Neuronal stem cell (in vitro differentiated cells): ENCODE data around the gene PCK1.

ENCODE experiments used
- DNase-seq: peaks from one replicate; pipeline ENCODE4 v3.0.0-alpha.2; 2013; ENCODE audit warnings: low spot score
- H2AFZ ChIP-seq: one replicate; pipeline ENCODE4 v1.6.1; 2013; ENCODE audit warnings: mild to moderate bottlenecking, low read length, inconsistent platforms
- H2AK5ac ChIP-seq: 2 replicates; pipeline ENCODE4 v1.6.1; 2013; ENCODE audit warnings: low read depth, mild to moderate bottlenecking, inconsistent platforms, low read length, moderate library complexity, mixed read lengths
- H2BK120ac ChIP-seq: 2 replicates; pipeline ENCODE4 v1.6.1; 2013; ENCODE audit warnings: low read depth, mild to moderate bottlenecking, inconsistent platforms, low read length, moderate library complexity, mixed read lengths
- H2BK12ac ChIP-seq: one replicate; pipeline ENCODE4 v1.6.1; 2013; ENCODE audit warnings: low read length, inconsistent platforms
- H2BK15ac ChIP-seq: 2 replicates; pipeline ENCODE4 v1.6.1; 2013; ENCODE audit warnings: mild to moderate bottlenecking, low read length, inconsistent platforms, mixed read lengths
- H2BK5ac ChIP-seq: one replicate; pipeline ENCODE4 v1.6.1; 2013; ENCODE audit warnings: inconsistent platforms, mild to moderate bottlenecking, low read length, moderate library complexity
- H3K14ac ChIP-seq: one replicate; pipeline ENCODE4 v1.6.1; 2013; ENCODE audit warnings: low read length, inconsistent platforms
- H3K18ac ChIP-seq: 2 replicates; pipeline ENCODE4 v1.6.1; 2013; ENCODE audit warnings: low read length, inconsistent platforms
- H3K23ac ChIP-seq: 2 replicates; pipeline ENCODE4 v1.6.1; 2013; ENCODE audit warnings: low read depth, mild to moderate bottlenecking, mixed read lengths, low read length, inconsistent platforms; ENCODE audit not compliant: poor library complexity
- H3K27ac ChIP-seq: replicated peaks from 3 replicates; pipeline ENCODE4 v1.5.1; 2013; ENCODE audit warnings: low read length, inconsistent platforms
- H3K27me3 ChIP-seq, 3 experiments: 2 replicates each; pipeline ENCODE4 v1.6.1; 2013; ENCODE audit warnings: low read length in 3 of 3, mild to moderate bottlenecking in 2 of 3, inconsistent platforms in 1 of 3, low read depth in 1 of 3, mixed read lengths in 1 of 3, moderate library complexity in 1 of 3; ENCODE audit not compliant: control insufficient read depth in 3 of 3, insufficient read depth in 3 of 3
- H3K36me3 ChIP-seq, 2 donors: replicated peaks in 1 of 2; 2 replicates each; pipeline ENCODE4 v1.6.1; 2013; ENCODE audit warnings: low read length in 2 of 2; ENCODE audit not compliant: control insufficient read depth in 2 of 2, insufficient read depth in 2 of 2
- H3K4ac ChIP-seq: 2 replicates; pipeline ENCODE4 v1.6.1; 2013; ENCODE audit warnings: inconsistent platforms, mild to moderate bottlenecking, low read length, moderate library complexity
- H3K4me1 ChIP-seq, 2 donors: 1 replicate in 1 of 2; 2 replicates in 1 of 2; pipeline ENCODE4 v1.6.1; 2013; ENCODE audit warnings: low read length in 2 of 2, low read depth in 1 of 2; ENCODE audit not compliant: control insufficient read depth in 2 of 2, insufficient read depth in 1 of 2
- H3K4me2 ChIP-seq: one replicate; pipeline ENCODE4 v1.6.1; 2013; ENCODE audit warnings: mild to moderate bottlenecking, low read length, inconsistent platforms; ENCODE audit not compliant: insufficient read depth, poor library complexity, severe bottlenecking
- H3K4me3 ChIP-seq, 2 donors: 2 replicates each; pipeline ENCODE4 v1.5.1; 2013; ENCODE audit warnings: low read length in 2 of 2, mild to moderate bottlenecking in 2 of 2, inconsistent platforms in 1 of 2, moderate library complexity in 1 of 2
- H3K79me1 ChIP-seq: one replicate; pipeline ENCODE4 v1.6.1; 2013; ENCODE audit warnings: low read depth, mild to moderate bottlenecking, inconsistent platforms, low read length, moderate library complexity
- H3K9ac ChIP-seq: one replicate; pipeline ENCODE4 v1.6.1; 2013; ENCODE audit warnings: mild to moderate bottlenecking, low read depth, low read length, inconsistent platforms; ENCODE audit not compliant: poor library complexity
- H3K9me3 ChIP-seq, 2 donors: replicated peaks in 1 of 2; 2 replicates each; pipeline versions ENCODE3 to v1.6.1; 2013; ENCODE audit warnings: low read length in 2 of 2, mild to moderate bottlenecking in 2 of 2, inconsistent platforms in 1 of 2, low read depth in 1 of 2, mixed read lengths in 1 of 2, moderate library complexity in 1 of 2; ENCODE audit not compliant: control insufficient read depth in 2 of 2, insufficient read depth in 1 of 2
- H4K8ac ChIP-seq: one replicate; pipeline ENCODE4 v1.6.1; 2013; ENCODE audit warnings: low read depth, mild to moderate bottlenecking, inconsistent platforms, low read length, moderate library complexity
- H4K91ac ChIP-seq: one replicate; pipeline ENCODE4 v1.6.1; 2013; ENCODE audit warnings: low read length, low read depth, mild to moderate bottlenecking, inconsistent platforms; ENCODE audit not compliant: poor library complexity
- WGBS, 2 donors: extraction: QIAGEN DNeasy Blood & Tissue Kit; methylation state at CpG; one replicate each; pipeline ENCODE4 v1.1.7; 2013; ENCODE audit warnings: missing lambda C conversion rate in 2 of 2, mixed read lengths in 1 of 2; ENCODE audit not compliant: insufficient read length in 2 of 2, insufficient replicate concordance in 1 of 2; ENCODE audit errors: extremely low coverage in 2 of 2; 5-methylcytosine and 5-hydroxymethylcytosine counted together

The PCK1 gene

GRCh38 chr20:57559289-57559634 is 1.6 kb upstream of the PCK1 start:
- Histone ChIP-seq H2BK12ac (no peak overlapping the region), H3K27me3 (peaks cover 0 to 60% (median 0%) of the 10 kb centered on the region in 3 experiments), H3K36me3 (no peaks in the 10 kb centered on the region), H2BK5ac (no peak overlapping the region), H4K91ac (no peak overlapping the region), H3K4ac (no peak overlapping the region), H3K79me1 (no peaks in the 10 kb centered on the region), H2AK5ac (no peak overlapping the region), H3K4me2 (no peak overlapping the region), H3K18ac (no peak overlapping the region), H3K9me3 (no peaks in the 10 kb centered on the region), H3K27ac (no peak overlapping the region), H2BK15ac (no peak overlapping the region), H2AFZ (no peak overlapping the region), H3K14ac (no peak overlapping the region), H3K4me1 (no peaks in the 10 kb centered on the region), H2BK120ac (no peak overlapping the region), H3K23ac (no peak overlapping the region), H4K8ac (no peak overlapping the region), H3K4me3 (no peak overlapping the region), H3K9ac (peak overlapping the region; percentile 21)
- DNase-seq = no peak
- WGBS, 2 donors = no CpG with 5 or more reads among the region's 10 CpGs

DNA sequence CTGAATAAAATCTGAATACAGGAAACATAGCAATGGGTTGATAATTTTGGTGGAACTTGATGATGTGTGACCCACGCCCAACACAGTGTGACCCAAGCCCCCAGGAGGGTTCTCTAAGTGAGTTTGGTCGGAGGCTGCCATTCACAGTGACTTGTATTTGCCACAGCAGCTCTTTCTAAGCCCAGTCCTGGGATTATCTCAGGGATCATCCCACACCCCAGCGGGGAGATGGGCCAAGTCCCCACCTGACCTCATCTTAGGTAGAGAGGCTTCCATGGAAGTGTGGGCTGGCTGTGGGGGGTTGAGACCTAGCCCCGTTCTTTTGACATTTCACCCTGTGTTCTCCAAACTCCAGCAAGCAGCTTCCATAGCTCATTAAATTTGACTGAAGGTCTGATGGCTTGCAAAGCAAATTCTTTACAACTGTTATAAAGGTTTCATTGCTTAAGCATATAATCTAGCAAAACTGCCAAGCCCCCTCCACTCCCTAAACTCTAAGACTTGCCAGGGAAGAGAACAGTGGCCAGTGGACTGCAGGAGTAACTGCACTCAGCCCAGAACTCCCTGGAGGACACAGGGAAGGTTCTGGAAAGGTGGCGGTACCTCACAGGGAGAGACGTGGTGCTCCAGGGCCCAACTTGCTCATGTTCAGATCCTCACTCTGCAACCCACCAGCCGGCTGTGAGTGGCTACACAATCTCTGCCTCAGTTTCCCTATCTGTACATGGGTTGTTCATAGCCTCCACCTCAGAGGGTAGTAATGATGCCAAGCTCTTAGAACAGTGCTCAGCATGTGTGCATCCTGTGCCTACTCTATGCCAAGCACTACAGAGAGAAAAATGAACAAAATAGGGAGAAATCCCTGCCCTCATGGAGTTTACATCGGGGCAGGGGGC is 1.0 kb upstream of the PCK1 start:
- no peak overlapping the region for H4K8ac ChIP-seq
- no peak overlapping the region for H2BK12ac ChIP-seq
- no peak for DNase-seq
- H3K27ac ChIP-seq = no peak overlapping the region
- H3K9ac ChIP-seq = no peak overlapping the region
- WGBS, 2 donors = no CpG with 5 or more reads among the region's 8 CpGs
- H2AK5ac ChIP-seq = no peak overlapping the region
- no peak overlapping the region for H3K4ac ChIP-seq
- no peak overlapping the region for H3K18ac ChIP-seq
- no peak overlapping the region for H2AFZ ChIP-seq
- no peak overlapping the region for H2BK15ac ChIP-seq
- H3K4me3 ChIP-seq = no peak overlapping the region
- H3K14ac ChIP-seq = no peak overlapping the region
- no peaks in the 10 kb centered on the region for H3K4me1 ChIP-seq
- no peaks in the 10 kb centered on the region for H3K9me3 ChIP-seq
- H3K23ac ChIP-seq = no peak overlapping the region
- no peak overlapping the region for H2BK5ac ChIP-seq
- no peak overlapping the region for H4K91ac ChIP-seq
- peaks cover 0 to 54% (median 0%) of the 10 kb centered on the region in 3 experiments for H3K27me3 ChIP-seq
- no peaks in the 10 kb centered on the region for H3K79me1 ChIP-seq
- H3K4me2 ChIP-seq = no peak overlapping the region
- H2BK120ac ChIP-seq = no peak overlapping the region
- no peaks in the 10 kb centered on the region for H3K36me3 ChIP-seq

GRCh38 chr20:57561356-57562279 is 708 bp downstream of the PCK1 start:
- no peaks in the 10 kb centered on the region for H3K4me1 ChIP-seq
- WGBS, 2 donors = no CpG with 5 or more reads among the region's 24 CpGs
- no peak overlapping the region for H2BK12ac ChIP-seq
- no peaks in the 10 kb centered on the region for H3K36me3 ChIP-seq
- H3K4me2 ChIP-seq = no peak overlapping the region
- no peak overlapping the region for H3K18ac ChIP-seq
- H2BK120ac ChIP-seq = no peak overlapping the region
- H3K14ac ChIP-seq = no peak overlapping the region
- H2AK5ac ChIP-seq = no peak overlapping the region
- no peak overlapping the region for H4K8ac ChIP-seq
- H3K23ac ChIP-seq = no peak overlapping the region
- no peak overlapping the region for H2BK5ac ChIP-seq
- no peak overlapping the region for H4K91ac ChIP-seq
- H2AFZ ChIP-seq = no peak overlapping the region
- H3K9ac ChIP-seq = peak overlapping the region; percentile 55
- H3K4ac ChIP-seq = no peak overlapping the region
- no peak overlapping the region for H2BK15ac ChIP-seq
- no peaks in the 10 kb centered on the region for H3K79me1 ChIP-seq
- H3K27ac ChIP-seq = no peak overlapping the region
- no peak for DNase-seq
- H3K4me3 ChIP-seq = peak overlapping the region in 1 of 2 donors; percentile 24
- H3K9me3 ChIP-seq = no peaks in the 10 kb centered on the region
- H3K27me3 ChIP-seq = peaks cover 0 to 49% (median 0%) of the 10 kb centered on the region in 3 experiments
